Measurements from ENCODE around the gene CHD3. TPM values are rescaled to one million over a fixed set of nuclear protein-coding genes. Genes with fewer than 3 reads are reported as not detected.

CHD3 gene
- 14.2 TPM for total RNA-seq
- long read RNA-seq, partial matches to known transcripts: 6 of 9 reads
- long read RNA-seq, other reads (novel, unspliced or antisense): 1 of 9 reads

GRCh38 chr17:7888184-7888920 is at the start of gene CHD3:
Gene CHD3, plus strand, starts transcription at chr17:7888789. Its CDS starts 212 bp downstream, at chr17:7889001.
- peak; percentile 76 for DNase-seq (ENCODE audit: low spot score)
- intact Hi-C loops (cut with DNase I): loop anchor here (1.0 to 5.0 kb wide), 2 partner anchors 28 to 46 kb away; partner anchors contain the start of gene RNF227

- intact Hi-C loops (cut with DNase I): no loop called here
- DNase-seq (ENCODE audit: low spot score): peak; percentile 82
Observed at GRCh38 chr17:7839190-7839875, 49.3 kb upstream of the CHD3 start.

DNA sequence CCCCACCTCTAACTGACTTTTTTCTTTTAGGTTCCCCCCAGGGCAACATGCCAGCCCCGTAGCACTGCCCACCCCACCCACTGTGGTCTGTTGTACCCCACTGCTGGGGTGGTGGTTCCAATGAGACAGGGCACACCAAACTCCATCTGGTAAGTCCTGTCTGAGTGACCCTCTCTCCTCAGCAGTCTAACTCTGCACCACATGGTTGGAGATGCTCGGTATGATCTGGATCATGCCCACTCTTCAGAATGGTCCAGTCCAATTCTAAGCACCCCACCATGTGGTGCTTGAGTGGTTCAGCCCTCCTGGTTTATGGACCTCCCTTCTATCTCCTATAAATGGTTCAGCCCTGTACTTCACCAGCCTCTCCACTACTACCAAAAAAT is 48.7 kb upstream of the CHD3 start:
- no peak for DNase-seq (ENCODE audit: low spot score)
- intact Hi-C loops (cut with DNase I): loop anchor here (5.0 kb wide), 1 partner anchor 47 kb away; the partner anchor contains the start of gene CHD3

DNA sequence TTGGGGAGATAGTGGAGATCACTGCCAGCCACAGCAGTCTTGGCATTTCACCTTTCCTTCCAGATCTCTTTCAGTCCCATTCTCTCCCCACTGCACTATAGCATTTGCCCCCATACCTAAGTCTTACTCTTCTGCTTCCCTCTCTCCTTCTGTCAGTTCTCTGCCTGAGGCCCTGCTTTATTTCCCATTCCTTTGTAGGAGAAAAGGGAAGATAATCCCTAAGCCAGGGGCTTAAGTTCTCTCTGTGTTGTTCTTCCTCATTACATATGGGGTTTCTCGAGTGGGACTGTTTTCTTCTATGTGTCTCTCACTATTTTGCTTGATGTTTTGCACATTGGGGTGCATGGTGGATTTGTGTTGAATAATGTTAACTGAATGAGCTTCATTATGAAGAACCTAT is 48.1 kb upstream of the CHD3 start:
- intact Hi-C loops (cut with DNase I): loop anchor here (5.0 kb wide), 1 partner anchor 47 kb away; the partner anchor contains the start of gene CHD3
- no peak for DNase-seq (ENCODE audit: low spot score)

GRCh38 chr17:7840875-7841274 is 47.7 kb upstream of the CHD3 start:
- no peak for DNase-seq (ENCODE audit: low spot score)
- intact Hi-C loops (cut with DNase I): loop anchor here (5.0 kb wide), 1 partner anchor 46 kb away; the partner anchor contains the start of gene CHD3

DNA sequence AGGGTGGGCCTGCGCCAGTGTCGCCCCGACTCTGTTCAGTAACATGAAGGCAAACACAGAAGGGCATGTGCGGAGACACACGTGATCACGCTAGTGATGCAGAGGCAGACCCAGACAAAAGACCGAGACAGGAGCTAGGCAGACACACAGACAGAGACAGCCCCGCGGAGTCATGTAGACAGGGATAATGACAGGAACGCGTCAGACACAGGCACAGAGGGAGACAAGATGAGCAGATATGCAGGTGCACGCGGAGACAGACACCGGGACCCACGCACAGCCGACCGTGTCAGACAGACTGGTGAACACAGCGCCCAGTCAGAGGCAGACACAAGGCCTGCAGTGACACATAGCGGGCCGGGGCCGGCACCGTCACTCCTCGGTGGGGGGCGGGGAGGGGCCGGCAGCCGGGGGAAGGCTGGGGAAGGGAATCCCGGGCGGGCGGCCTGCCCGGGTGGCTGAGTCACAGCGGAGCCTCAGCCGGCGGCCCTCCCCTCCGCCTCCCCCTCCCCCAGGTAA is 47.1 kb upstream of the CHD3 start:
- intact Hi-C loops (cut with DNase I): loop anchor here (5.0 kb wide), 1 partner anchor 46 kb away; the partner anchor contains the start of gene CHD3
- DNase-seq (ENCODE audit: low spot score): peak; percentile 95

GRCh38 chr17:7841915-7842379 is 46.6 kb upstream of the CHD3 start:
- DNase-seq (ENCODE audit: low spot score): peak; percentile 95
- intact Hi-C loops (cut with DNase I): loop anchor here (1.0 to 5.0 kb wide), 4 partner anchors 8 to 311 kb away; partner anchors contain the start of genes CHD3, KDM6B, NAA38 and PER1

GRCh38 chr17:7842380-7843256 is 46.0 kb upstream of the CHD3 start:
- DNase-seq (ENCODE audit: low spot score): peak; percentile 93
- intact Hi-C loops (cut with DNase I): loop anchor here (1.0 to 5.0 kb wide), 4 partner anchors 8 to 310 kb away; partner anchors contain the start of genes CHD3, KDM6B, NAA38 and PER1

DNA sequence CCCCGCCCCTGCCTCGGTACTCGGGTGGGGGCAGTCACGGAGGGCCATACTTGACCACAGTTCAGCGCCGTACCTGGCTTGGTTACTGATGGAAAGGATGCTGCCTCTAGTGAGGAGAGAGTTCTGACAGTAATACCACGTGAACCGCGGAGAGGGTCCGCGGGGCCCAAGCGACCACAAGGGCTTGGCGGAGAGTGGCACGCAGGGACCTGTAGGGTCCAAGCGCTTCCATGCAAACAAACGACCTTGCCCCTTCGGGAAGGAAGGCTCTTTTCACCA is 45.4 kb upstream of the CHD3 start:
- peak; percentile 80 for DNase-seq (ENCODE audit: low spot score)
- intact Hi-C loops (cut with DNase I): loop anchor here (2.0 to 5.0 kb wide), 3 partner anchors 14 to 310 kb away; partner anchors contain the start of genes CHD3, NAA38 and PER1

DNA sequence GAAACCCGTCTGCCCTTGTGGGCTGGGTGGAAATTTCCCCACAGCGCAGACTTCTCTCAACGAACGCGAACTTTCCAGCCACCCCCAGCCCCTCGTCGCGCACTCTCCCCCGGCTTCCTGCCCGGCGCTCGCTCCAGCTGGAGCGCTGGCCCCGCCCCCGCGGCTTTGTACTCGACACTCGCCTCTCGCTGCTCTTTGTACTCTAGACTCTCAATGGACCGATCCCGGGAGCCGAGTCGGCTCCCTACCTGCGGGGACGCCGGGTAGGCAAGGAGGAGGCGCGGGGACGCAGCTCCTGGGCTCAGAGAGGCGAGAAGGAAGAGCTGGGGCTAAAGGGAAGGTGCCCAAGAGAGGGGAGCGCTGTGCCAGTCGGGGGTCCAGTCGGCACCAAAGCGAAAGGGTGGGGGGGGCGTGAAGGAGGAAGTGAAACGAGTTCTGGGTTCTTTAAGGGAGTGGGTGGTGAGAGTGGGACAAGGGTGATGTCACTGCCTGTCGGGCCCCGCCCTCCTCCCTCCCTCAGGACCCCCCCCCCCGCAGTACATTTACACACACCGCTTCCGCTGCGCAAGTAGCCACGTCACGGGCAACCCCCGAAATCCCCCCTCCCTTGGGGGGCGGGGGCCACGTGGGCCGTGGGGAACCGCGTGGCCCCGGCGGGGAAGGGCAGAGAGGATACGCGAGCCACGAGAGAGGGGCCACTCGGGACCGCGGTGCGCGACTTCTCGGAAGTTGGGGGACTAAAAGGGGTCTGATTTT is 44.9 kb upstream of the CHD3 start:
- peak; percentile 92 for DNase-seq (ENCODE audit: low spot score)
- intact Hi-C loops (cut with DNase I): loop anchor here (2.0 to 5.0 kb wide), 3 partner anchors 13 to 309 kb away; partner anchors contain the start of genes CHD3, NAA38 and PER1

DNA sequence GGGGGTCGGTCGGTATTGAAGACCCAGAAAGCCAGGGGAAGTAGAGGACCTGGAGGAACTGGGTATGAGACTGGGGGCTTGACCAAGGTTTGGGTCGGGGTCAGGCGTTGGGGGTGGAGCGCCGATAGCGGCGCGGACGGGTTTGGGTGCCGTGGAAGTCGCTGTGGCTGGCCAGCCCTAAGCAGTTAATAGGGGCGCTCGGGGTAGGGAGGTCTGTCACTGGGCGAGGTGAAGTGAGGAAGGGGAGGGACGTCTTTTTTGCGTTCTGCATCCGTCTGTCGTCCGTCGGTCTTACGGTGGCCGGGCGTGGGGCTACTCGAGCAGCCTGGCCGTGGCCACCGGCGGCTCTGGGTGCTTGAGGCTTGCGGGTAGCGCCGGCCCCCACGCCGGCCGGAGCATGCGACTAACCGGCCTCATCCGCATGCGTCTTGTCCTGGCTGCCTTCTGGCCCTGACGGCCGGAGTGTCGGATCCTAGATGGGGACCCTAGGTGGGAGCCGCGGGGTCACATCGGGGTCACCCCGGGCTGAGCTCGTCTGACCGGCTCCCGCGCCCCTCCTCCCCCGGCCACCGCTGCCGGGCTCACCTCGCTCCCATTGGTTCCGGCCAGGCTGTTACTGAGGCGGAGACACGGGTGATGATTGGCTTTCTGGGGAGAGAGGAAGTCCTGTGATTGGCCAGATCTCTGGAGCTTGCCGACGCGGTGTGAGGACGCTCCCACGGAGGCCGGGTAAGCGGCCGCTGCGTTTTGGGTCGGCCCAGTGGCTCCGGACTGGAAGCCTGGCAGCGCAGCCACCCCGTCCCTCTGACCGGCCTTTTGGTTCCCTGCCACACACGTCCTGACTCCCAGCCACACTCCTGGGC is 44.1 kb upstream of the CHD3 start:
- intact Hi-C loops (cut with DNase I): loop anchor here (5.0 kb wide), 2 partner anchors 43 to 442 kb away; partner anchors contain the start of genes CHD3 and TMEM256
- DNase-seq (ENCODE audit: low spot score): peak; percentile 96

DNA sequence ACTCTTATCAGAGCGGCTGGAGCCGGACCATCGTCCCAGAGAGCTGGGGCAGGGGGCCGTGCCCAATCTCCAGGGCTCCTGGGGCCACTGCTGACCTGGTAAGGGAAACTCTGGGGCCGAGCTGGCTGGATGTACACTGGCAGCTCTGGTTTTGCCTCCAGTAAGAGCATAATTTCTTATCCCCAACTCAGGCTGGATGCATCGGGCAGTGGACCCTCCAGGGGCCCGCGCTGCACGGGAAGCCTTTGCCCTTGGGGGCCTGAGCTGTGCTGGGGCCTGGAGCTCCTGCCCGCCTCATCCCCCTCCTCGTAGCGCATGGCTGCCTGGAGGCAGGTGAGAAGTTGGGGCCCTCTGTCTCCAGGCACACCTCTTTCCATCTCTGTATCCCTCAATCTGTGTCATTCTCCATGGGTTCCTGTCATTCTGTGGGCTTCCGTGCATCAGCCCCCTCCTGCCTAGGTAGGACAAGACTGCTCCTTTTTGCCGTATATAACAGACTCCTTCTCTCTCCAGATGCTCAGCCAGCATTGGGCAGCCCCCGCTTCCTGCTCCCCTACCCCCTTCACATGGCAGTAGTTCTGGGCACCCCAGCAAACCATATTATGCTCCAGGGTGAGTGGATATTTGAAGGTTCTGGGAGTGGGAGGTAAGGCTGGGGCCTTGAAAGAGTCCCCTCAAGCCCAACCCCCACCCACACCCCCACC is 43.1 kb upstream of the CHD3 start:
- intact Hi-C loops (cut with DNase I): loop anchor here (5.0 kb wide), 1 partner anchor 443 kb away; the partner anchor contains the start of gene TMEM256
- no peak for DNase-seq (ENCODE audit: low spot score)

DNA sequence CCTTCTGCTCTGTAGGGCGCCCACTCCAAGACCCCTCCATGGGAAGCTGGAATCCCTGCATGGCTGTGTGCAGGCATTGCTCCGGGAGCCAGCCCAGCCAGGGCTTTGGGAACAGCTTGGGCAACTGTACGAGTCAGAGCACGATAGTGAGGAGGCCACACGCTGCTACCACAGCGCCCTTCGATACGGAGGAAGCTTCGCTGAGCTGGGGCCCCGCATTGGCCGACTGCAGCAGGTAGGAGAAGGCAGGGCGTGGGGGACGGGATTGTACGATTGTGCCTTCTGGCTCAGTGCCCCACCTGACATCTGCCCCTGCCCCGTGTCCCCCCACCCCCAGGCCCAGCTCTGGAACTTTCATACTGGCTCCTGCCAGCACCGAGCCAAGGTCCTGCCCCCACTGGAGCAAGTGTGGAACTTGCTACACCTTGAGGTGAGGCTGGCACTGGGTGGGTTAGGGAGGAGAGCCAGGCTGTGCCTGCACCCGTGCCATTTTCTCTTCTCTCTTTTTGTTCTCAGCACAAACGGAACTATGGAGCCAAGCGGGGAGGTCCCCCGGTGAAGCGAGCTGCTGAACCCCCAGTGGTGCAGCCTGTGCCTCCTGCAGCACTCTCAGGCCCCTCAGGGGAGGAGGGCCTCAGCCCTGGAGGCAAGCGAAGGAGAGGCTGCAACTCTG is 42.4 kb upstream of the CHD3 start:
- intact Hi-C loops (cut with DNase I): loop anchor here (5.0 kb wide), 1 partner anchor 444 kb away; the partner anchor contains the start of gene TMEM256
- no peak for DNase-seq (ENCODE audit: low spot score)

GRCh38 chr17:7846765-7847661 is 41.6 kb upstream of the CHD3 start:
- intact Hi-C loops (cut with DNase I): loop anchor here (5.0 kb wide), 1 partner anchor 445 kb away; the partner anchor contains the start of gene TMEM256
- DNase-seq (ENCODE audit: low spot score): no peak

GRCh38 chr17:7848131-7848579 is 40.4 kb upstream of the CHD3 start:
- intact Hi-C loops (cut with DNase I): loop anchor here (5.0 kb wide), 1 partner anchor 446 kb away; the partner anchor contains the start of gene TMEM256
- no peak for DNase-seq (ENCODE audit: low spot score)

Data from cardiac septum (tissue), 1 donor.